ENCODE measurements around the gene ABCA10. TPM values are rescaled to one million over a fixed set of nuclear protein-coding genes. Genes with fewer than 3 reads are reported as not detected.
"Not testable (repeated sequence)": the region's sequence is repeated elsewhere in the genome, so short reads cannot be mapped to it uniquely, and the experiment has no call there.

ABCA10 gene, protein sequence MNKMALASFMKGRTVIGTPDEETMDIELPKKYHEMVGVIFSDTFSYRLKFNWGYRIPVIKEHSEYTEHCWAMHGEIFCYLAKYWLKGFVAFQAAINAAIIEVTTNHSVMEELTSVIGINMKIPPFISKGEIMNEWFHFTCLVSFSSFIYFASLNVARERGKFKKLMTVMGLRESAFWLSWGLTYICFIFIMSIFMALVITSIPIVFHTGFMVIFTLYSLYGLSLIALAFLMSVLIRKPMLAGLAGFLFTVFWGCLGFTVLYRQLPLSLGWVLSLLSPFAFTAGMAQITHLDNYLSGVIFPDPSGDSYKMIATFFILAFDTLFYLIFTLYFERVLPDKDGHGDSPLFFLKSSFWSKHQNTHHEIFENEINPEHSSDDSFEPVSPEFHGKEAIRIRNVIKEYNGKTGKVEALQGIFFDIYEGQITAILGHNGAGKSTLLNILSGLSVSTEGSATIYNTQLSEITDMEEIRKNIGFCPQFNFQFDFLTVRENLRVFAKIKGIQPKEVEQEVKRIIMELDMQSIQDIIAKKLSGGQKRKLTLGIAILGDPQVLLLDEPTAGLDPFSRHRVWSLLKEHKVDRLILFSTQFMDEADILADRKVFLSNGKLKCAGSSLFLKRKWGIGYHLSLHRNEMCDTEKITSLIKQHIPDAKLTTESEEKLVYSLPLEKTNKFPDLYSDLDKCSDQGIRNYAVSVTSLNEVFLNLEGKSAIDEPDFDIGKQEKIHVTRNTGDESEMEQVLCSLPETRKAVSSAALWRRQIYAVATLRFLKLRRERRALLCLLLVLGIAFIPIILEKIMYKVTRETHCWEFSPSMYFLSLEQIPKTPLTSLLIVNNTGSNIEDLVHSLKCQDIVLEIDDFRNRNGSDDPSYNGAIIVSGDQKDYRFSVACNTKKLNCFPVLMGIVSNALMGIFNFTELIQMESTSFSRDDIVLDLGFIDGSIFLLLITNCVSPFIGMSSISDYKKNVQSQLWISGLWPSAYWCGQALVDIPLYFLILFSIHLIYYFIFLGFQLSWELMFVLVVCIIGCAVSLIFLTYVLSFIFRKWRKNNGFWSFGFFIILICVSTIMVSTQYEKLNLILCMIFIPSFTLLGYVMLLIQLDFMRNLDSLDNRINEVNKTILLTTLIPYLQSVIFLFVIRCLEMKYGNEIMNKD (N-terminal part only)
- total RNA-seq, result 1 to 10 TPM; 2.0 to 4.7 TPM

DNA sequence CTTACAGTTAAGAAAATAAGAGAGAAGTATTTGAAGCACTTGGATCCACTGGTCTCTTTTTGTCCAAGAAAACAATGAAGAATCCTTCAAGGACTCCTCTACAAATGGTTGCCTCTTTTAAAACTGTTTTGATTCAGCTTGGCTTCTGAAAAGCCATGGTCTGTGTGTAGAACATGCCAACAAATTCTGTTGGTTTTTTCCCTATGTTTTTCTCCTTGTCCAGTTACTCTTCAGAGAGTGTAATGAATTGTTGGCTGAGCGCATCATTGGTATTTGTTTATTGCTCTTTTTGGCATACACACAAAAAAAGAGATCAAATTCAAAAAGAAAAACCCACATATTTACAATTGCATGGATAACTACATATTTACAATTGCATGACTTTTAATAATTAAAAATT, at the start of gene ABCA10:
Gene ABCA10 (minus strand): TSS at position 249 of the 400 bp plus-strand sequence. CDS start 3,466 bp downstream, outside the sequence.
- no peak within 1 kb of the TSS for H3K4me3 Mint-ChIP-seq
- H3K36me3 Mint-ChIP-seq, result peaks cover 10% of the 10 kb centered on the region
- H3K27ac Mint-ChIP-seq, result no peak within 1 kb of the TSS
- no peak for DNase-seq (ENCODE audit: low spot score)
- no peaks in the 10 kb centered on the region for H3K9me3 Mint-ChIP-seq
- H3K27me3 Mint-ChIP-seq, result peaks cover 0 to 3% of the 10 kb centered on the region in 2 donors
- H3K4me1 Mint-ChIP-seq (ENCODE audit: low read depth in 2 of 2), result peaks cover 8% of the 10 kb centered on the region in 2 donors
- ATAC-seq, result no peak

DNA sequence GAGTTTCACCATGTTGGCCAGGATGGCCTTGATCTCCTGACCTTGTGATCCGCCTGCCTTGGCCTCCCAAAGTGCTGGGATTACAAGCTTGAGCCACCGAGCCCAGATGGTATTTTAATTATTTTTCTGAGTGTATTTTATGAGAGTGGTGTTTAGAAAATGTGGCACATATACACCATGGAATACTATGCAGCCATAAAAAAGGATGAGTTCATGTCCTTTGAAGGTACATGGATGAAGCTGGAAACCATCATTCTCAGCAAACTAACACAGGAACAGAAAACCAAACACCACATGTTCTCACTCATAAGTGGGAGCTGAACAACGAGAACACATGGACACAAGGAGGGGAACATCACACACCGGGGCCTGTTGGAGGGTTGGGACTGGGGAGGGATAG, 47.7 kb upstream of the ABCA10 start:
- H3K27me3 Mint-ChIP-seq; DNase-seq (ENCODE audit: low spot score); H3K4me3 Mint-ChIP-seq; H3K36me3 Mint-ChIP-seq; ATAC-seq; H3K4me1 Mint-ChIP-seq (ENCODE audit: low read depth in 2 of 2); H3K27ac Mint-ChIP-seq; H3K9me3 Mint-ChIP-seq: not testable (repeated sequence)

DNA sequence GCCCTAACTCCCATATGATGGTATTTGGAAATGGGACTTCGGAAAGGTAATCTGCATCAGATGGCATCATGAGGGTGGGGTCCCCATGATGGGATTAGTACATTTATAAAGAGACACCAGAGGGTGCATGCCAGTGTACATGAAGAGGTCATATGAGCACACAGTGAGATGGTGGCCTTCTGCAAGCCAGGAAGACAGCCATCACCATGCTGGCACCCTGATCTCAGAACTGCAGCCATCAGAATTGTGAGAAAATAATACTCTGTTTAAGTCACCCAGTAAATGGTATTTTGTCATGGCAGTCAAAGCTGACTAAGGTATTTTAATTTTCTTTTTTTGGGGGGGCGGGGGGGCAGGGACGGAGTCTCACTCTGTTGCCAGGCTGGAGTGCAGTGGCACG, 47.1 kb upstream of the ABCA10 start:
- Mint-ChIP-seq H3K27ac (no peak overlapping the region), H3K27me3 (no peaks in the 10 kb centered on the region), H3K4me1 (ENCODE audit: low read depth in 2 of 2) (no peaks in the 10 kb centered on the region), H3K4me3 (no peak overlapping the region), H3K9me3 (no peaks in the 10 kb centered on the region), H3K36me3 (no peaks in the 10 kb centered on the region)
- ATAC-seq, result no peak
- no peak for DNase-seq (ENCODE audit: low spot score)

DNA sequence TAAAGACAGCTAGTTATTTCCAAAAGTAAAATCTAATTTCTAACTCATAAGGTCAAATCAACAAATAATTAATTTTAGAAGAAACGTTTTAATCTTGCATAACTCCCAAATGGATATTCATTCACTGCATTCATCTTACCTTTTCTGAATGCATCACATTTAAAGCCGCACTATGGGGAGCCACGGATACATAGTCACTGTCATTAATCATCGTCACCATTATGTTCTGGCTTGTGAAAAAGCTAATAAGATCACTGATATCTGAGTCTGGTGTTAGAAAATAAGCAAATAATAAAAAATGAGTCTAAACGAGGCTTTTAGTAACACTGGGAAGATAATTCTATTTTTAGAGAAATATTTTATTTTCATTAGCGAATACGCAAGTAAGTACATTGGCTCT, 42.4 kb upstream of the ABCA10 start:
- H3K9me3 Mint-ChIP-seq, result no peaks in the 10 kb centered on the region
- no peak overlapping the region for H3K4me3 Mint-ChIP-seq
- H3K36me3 Mint-ChIP-seq, result no peaks in the 10 kb centered on the region
- ATAC-seq, result no peak
- no peak for DNase-seq (ENCODE audit: low spot score)
- H3K4me1 Mint-ChIP-seq (ENCODE audit: low read depth in 2 of 2), result no peaks in the 10 kb centered on the region
- no peak overlapping the region for H3K27ac Mint-ChIP-seq
- no peaks in the 10 kb centered on the region for H3K27me3 Mint-ChIP-seq

DNA sequence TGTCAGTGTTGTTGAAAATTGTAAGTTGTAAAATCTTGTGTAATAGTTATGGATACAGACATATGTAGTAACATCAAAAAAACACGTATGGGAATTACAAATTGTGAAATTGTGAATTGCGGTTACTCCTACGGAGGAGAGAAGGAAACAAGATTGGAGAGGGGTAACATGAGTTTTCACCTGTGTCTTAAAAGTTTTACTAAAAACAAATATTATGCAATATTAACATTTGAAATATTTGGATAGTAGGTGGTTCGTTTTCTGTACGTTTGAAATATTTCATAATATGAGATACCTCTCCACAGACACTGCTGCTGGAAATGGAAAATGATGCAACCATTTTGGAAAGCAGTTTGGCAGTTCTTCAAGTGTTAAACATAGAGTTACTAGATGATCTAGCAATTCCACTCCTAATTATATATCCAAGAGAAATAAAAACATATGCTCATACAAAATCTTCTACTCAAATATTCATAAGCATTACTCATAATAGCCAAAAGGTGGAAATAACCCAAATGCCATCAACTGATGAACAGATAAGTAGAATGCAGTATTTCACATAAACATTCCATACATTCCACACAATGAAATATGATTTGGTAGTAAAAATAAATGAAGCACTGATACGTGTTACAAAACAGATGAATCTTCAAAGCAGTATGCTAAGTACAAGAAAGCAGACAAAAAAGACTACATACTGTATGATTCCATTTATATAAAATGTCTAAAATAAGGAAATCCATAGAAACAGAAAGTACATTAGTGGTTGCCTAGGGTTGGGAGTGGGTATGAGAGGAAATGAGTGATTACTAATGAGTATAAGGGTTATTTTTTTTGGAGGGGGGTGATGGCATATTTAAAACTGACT, 40.7 kb upstream of the ABCA10 start:
- no peak for ATAC-seq
- H3K27ac Mint-ChIP-seq, result no peak overlapping the region

DNA sequence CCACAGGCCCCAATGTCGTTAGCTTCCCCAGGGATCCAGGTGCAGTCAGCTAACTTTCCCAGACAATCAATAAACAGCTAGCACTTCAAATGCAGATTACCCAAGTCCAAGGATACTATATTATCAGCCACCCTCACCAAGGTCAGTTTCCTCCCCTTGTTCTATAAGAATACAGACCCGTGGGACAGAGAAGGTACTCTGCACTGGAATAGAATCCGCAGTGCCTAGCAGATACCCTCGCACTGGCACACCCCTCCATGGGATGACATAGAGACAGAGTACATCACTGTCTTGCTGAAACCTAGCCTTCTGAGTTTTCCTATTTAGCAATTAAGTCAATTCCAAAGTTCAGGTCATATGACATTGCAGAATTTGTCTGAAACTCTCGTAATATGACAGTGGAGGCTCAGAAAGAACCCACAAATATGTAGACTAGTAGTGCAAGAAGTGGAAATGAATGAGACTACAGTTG, 40.0 kb upstream of the ABCA10 start:
- H3K27me3 Mint-ChIP-seq, result no peaks in the 10 kb centered on the region
- ATAC-seq, result no peak
- no peak overlapping the region for H3K27ac Mint-ChIP-seq

More for the DNA sequence above, 40.7 kb upstream of the ABCA10 start:
- H3K27me3 Mint-ChIP-seq, result no peaks in the 10 kb centered on the region
- H3K4me1 Mint-ChIP-seq (ENCODE audit: low read depth in 2 of 2), result no peaks in the 10 kb centered on the region
- H3K36me3 Mint-ChIP-seq, result peaks cover under 1% of the 10 kb centered on the region
- no peak for DNase-seq (ENCODE audit: low spot score)
- H3K9me3 Mint-ChIP-seq, result no peaks in the 10 kb centered on the region
- H3K4me3 Mint-ChIP-seq, result no peak overlapping the region

DNA sequence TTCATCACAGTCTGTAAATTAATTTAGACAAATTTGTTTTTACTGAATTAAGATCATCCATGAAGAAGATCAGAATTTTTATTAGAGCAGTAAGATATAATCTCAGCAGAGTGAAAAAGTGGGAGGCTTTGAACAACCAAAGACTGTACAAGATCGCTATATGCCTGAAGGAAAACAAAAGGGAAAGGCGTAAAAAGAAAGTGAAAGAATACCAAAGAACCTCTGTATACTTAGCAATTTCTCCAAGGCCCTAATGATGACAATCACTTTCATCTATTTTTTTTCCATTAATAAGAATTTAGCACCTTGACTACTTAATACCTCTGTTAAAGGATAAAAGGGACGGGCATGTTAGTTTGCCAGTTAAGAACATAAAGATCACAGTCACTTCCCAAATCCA, 38.6 kb upstream of the ABCA10 start:
- Mint-ChIP-seq H3K27ac (no peak overlapping the region), H3K9me3 (no peaks in the 10 kb centered on the region), H3K27me3 (no peaks in the 10 kb centered on the region), H3K36me3 (peaks cover 8% of the 10 kb centered on the region), H3K4me3 (no peak overlapping the region), H3K4me1 (ENCODE audit: low read depth in 2 of 2) (no peaks in the 10 kb centered on the region)
- ATAC-seq, result no peak
- no peak for DNase-seq (ENCODE audit: low spot score)

More for the DNA sequence above, 40.0 kb upstream of the ABCA10 start:
- H3K36me3 Mint-ChIP-seq, result peaks cover 8% of the 10 kb centered on the region
- H3K9me3 Mint-ChIP-seq, result no peaks in the 10 kb centered on the region
- no peaks in the 10 kb centered on the region for H3K4me1 Mint-ChIP-seq (ENCODE audit: low read depth in 2 of 2)
- H3K4me3 Mint-ChIP-seq, result no peak overlapping the region
- DNase-seq (ENCODE audit: low spot score), result no peak

DNA sequence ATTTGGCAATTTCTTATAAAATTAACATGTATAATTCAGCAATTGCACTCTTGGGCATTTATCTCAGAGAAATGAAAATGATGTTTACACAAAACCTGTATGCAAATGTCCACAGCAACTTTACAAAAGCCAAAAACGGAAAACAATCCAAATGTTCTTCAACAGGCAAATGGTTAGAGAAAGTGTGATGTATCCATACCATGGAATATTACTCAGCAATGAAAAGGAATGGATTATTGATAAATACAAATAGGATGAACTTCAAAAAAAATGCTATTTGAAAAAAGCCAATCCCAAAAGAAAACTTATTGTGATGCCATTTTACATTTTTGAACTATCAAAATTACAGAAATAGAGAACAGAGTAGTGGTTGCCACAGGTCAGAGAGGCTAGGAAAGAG, 37.2 kb upstream of the ABCA10 start:
- H3K36me3 Mint-ChIP-seq, result peaks cover 8% of the 10 kb centered on the region
- no peak overlapping the region for H3K27ac Mint-ChIP-seq
- no peak for DNase-seq (ENCODE audit: low spot score)
- ATAC-seq, result no peak
- no peaks in the 10 kb centered on the region for H3K27me3 Mint-ChIP-seq
- H3K4me3 Mint-ChIP-seq, result no peak overlapping the region
- no peaks in the 10 kb centered on the region for H3K9me3 Mint-ChIP-seq
- H3K4me1 Mint-ChIP-seq (ENCODE audit: low read depth in 2 of 2), result no peaks in the 10 kb centered on the region

DNA sequence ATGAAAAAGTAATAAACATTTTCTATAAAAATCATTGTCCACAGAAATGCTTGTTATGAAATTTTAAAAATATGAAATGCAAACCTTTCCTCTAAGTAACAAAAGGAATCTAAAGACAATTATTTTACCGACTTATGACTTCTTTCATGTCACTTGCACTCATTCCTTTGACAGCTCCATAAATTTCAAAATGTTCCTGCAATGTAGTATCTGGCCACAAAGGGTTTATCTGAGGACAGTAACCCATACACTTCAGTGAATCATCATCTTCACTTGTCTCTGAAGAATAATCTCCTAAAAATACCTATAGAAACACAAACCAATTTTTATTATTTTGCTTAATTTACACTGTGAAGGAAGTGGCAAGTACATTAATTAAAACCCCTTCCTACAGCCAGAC, 25.6 kb upstream of the ABCA10 start:
- H3K4me1 Mint-ChIP-seq (ENCODE audit: low read depth in 2 of 2), result no peaks in the 10 kb centered on the region
- H3K9me3 Mint-ChIP-seq, result no peaks in the 10 kb centered on the region
- H3K4me3 Mint-ChIP-seq, result no peak overlapping the region
- ATAC-seq, result no peak
- DNase-seq (ENCODE audit: low spot score), result no peak
- peaks cover 6% of the 10 kb centered on the region for H3K36me3 Mint-ChIP-seq
- H3K27ac Mint-ChIP-seq, result no peak overlapping the region
- H3K27me3 Mint-ChIP-seq, result no peaks in the 10 kb centered on the region

DNA sequence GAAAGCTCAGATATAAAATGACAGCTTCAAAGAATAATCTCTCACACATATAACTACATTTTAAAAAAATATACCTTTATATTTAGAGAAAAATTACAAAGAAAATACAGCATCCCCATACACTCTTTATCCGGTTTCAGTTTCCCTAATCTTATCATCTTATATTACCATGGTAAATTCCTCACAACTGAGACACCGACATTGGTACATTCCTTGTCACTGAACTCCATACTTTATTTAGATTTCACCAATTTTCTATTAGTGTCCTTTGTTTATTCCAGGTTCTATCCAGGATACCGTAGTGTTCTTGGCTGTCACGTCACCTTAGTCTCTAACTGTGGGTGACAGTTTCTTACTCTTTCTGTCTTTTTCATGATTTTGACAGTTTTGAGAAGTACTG, 22.0 kb upstream of the ABCA10 start:
- Mint-ChIP-seq H3K9me3 (no peaks in the 10 kb centered on the region), H3K4me1 (ENCODE audit: low read depth in 2 of 2) (no peaks in the 10 kb centered on the region), H3K36me3 (peaks cover 6% of the 10 kb centered on the region), H3K4me3 (no peak overlapping the region), H3K27ac (no peak overlapping the region), H3K27me3 (no peaks in the 10 kb centered on the region)
- ATAC-seq (no peak), DNase-seq (ENCODE audit: low spot score) (no peak)

DNA sequence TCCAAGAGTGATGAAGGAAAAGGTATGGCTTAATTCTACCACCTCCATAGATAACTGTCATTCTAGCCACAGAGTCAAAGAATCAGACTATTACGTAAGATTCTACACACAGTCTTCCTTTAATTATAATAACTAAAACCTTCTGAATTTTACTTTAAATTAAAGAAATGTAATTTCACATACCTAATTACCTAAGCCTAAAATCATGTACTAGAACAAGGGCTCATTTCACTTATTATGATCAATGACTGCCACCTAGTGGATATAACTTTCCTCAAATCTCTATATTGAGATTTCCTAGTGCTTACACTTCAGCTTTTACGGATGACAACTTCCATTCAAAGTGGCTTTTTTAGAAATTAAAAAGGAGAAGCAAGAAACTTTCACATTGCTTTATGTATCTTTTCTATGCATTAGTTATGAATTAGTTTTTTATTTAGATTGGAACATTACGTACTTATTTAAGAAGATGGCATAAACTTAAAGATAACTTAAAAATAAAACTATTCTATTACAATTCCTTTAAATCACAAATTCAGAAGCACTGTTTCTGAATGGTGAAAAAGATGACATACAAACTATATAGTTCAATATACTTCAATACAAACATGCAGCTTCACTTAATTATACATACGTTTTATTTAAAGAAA, 18.2 kb upstream of the ABCA10 start:
- Mint-ChIP-seq H3K4me3 (no peak overlapping the region), H3K27me3 (no peaks in the 10 kb centered on the region), H3K9me3 (no peaks in the 10 kb centered on the region), H3K36me3 (peaks cover 6% of the 10 kb centered on the region), H3K4me1 (ENCODE audit: low read depth in 2 of 2) (no peaks in the 10 kb centered on the region), H3K27ac (no peak overlapping the region)
- ATAC-seq, result no peak
- no peak for DNase-seq (ENCODE audit: low spot score)

DNA sequence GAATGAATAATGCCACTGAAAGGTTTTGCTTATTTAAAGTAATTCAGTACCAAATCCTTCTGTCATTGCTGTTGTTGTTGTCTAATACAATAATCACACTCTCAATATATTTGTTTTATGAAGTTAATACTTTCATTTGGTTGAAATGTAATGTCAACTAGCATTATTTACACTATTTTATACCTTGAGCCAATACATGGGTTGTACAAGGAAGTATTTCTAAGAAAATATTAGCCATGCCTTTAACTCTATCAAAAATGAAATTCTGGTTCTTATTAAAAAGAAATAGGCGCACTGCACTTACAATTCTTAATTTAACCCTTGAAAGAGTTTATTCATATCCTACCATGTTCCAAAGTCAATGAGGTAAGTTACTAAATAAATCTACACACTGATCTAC, 17.6 kb upstream of the ABCA10 start:
- Mint-ChIP-seq H3K4me3 (no peak overlapping the region), H3K36me3 (peaks cover 6% of the 10 kb centered on the region), H3K4me1 (ENCODE audit: low read depth in 2 of 2) (no peaks in the 10 kb centered on the region), H3K27ac (no peak overlapping the region), H3K27me3 (no peaks in the 10 kb centered on the region), H3K9me3 (no peaks in the 10 kb centered on the region)
- DNase-seq (ENCODE audit: low spot score) (no peak), ATAC-seq (no peak)

DNA sequence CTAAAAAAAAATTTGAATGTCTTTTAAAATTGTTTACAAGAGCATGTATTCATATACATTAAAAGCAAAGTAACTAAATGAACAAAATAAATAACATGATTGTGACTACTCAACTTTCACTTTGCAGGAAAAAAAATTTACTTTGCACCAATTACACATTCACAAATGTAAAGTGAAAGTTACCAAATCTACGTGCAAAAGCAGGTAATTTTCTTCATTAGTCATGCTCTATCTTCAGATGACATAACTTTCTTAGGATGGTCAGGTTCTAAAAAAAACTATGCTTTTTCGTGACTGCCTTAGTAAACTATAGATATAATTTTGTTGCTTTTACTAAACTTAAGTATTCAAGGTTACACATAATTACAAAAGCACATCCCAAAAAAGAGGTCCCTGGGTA, 17.0 kb upstream of the ABCA10 start:
- Mint-ChIP-seq H3K9me3 (no peaks in the 10 kb centered on the region), H3K27ac (no peak overlapping the region), H3K36me3 (peaks cover 6% of the 10 kb centered on the region), H3K4me3 (no peak overlapping the region), H3K4me1 (ENCODE audit: low read depth in 2 of 2) (no peaks in the 10 kb centered on the region), H3K27me3 (no peaks in the 10 kb centered on the region)
- no peak for ATAC-seq
- DNase-seq (ENCODE audit: low spot score), result no peak

Measured in natural killer cell treated with Interleukin-12 subunit alpha and Interleukin-12 subunit beta and Interleukin-15 and Interleukin-18, amount 100 ng/mL, for 72 hours (primary cell).